ENCODE results near the gene SCGB1C2.

SCGB1C2 gene

DNA sequence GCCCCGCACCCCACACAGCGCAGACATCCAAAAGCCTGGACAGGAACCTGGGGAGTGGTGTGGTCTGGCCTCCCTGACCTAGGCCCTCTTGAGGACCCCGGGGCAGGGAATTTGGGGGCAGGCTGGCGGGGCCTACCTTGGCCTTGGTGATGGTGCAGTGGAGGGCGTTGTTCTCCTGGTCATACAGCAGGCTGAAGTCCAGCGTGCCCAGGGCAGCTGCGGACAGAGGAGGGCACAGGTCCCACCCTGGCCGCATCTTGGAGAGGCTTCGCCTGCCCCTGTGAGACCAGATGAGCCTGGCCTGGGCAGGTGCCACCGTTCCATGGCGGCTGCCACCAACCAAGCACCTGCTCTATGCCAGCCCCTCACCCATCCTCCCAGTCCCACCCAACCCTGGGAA is 35.0 kb downstream of the SCGB1C2 start:
- no peak for DNase-seq (ENCODE audit: low spot score)

DNA sequence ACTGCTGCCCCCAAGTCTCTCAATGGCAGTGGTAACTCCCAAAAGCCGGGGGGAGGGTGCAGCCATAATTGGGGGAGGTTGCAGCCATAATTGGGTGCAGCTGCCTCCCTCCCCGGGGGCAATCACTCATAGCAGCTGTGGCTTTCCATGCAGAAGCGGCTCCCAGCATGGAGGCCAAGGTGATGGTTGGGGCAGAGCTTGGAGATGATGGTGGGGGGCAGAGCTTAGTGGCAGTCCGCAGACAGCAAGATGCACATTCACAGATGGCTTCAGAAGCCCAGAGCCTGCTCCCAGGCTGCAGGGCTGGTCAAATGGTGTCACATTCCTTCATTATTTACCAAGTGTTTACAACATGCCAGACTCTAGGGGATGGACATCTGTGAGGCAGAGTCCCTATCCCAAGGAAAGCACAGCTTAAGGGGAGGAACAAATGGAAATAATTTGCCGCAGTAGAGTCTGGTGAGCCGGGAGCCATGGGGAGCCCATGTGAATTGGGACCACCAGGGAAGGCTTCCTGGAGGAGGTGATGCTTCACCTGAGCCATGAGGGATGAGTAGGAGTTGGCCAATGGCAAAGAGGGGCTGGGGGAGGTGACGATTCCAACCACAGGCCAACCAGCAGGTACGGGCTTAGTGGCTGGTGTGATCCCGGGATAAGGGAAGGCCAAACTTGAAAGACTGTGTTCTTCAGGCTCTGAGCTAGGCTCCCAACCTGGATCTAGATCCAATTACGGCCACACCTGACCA is 36.0 kb downstream of the SCGB1C2 start:
- no peak for DNase-seq (ENCODE audit: low spot score)

DNA sequence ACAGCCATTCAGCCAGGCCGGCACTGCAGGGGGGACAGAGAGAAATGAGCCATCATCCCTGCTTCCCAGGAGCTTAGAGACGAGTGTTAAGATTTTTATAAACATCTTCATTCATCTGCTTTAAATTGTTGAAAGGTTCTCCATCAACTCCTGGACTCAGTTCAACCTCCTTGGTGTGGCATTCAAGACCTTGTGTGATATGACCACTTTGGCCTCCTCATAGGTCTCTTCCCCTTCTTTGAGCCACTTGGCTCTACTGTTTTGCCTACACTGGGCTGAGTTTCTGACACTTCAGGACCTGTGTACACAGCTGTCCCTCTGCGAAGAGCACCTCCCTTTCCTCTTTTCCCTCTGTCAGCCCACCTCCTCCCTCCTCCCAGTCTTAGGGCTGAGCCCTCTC is 39.8 kb downstream of the SCGB1C2 start:
- no peak for DNase-seq (ENCODE audit: low spot score)

DNA sequence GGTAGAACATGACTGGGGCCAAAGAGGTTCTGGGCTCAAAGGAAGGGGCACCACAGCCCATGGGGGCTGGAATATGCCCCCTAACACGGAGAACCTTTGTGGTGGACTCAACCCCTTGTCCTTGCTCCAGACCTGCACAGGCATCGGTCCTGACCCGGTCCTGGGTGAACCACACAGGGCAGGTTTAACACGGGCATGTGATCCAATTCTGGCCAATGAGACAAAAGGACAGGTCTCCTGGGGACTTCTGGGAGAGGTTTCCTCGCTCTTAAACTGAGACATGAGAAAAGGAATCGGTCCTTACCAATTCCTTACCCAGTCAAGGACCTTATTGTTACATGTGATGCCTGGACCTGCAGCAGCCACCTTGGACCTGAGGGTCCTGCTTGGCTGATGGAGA is 40.4 kb downstream of the SCGB1C2 start:
- no peak for DNase-seq (ENCODE audit: low spot score)

DNA sequence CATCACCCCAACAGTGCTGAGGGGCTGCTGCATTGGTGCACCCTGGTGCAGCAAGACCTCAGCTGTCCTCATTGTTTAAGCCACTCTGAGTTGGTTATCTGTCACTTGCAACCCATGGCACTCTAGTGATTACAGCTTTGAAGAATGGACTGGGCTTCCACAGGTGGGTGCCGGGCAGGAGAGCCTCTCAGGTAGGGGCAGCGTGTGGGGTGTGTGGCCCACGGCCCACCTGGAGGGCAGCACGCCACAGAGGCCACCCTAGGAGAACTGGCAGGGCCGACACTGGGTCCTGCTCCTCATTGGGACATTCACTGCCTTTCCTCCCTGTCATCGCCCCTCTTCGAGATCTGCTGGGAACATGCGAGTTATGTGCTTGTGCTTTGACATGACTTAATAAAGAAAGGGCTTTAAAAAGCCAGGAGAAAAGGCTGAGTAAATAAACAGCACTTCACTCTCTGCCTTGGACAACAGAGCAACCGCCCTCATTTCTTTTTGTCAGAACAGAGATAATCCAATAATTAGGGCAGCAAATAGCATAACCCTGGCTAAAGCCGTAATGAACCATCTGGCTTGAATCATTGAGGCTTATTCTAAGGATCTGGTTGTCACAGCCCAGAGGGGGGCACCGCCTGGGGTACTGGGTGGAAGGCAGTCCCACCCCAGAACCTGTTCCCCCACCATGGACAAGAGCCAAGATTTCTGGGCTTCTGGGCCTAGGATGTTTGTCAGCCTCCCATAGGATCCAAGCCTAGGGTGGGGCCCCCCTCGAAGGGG is 41.1 kb downstream of the SCGB1C2 start:
- no peak for DNase-seq (ENCODE audit: low spot score)

DNA sequence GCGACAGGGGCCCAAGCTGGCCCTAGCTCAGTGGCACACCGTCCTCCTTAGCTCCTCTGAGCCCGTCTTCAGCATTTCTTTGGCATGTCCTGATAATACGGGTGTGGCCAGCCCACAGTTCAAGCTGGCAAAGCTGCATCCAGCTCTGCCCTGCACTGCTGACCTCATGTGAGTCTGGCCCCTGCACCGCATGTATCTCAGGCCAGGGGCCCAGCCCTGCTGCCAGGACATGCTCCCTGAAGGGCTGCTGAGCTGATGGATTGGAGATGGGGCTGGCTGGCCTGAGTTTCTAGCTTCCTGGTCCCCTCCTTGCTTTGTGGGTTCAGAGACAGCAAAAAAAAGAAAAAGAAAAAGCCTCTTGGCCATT is 41.7 kb downstream of the SCGB1C2 start:
- no peak for DNase-seq (ENCODE audit: low spot score)

DNA sequence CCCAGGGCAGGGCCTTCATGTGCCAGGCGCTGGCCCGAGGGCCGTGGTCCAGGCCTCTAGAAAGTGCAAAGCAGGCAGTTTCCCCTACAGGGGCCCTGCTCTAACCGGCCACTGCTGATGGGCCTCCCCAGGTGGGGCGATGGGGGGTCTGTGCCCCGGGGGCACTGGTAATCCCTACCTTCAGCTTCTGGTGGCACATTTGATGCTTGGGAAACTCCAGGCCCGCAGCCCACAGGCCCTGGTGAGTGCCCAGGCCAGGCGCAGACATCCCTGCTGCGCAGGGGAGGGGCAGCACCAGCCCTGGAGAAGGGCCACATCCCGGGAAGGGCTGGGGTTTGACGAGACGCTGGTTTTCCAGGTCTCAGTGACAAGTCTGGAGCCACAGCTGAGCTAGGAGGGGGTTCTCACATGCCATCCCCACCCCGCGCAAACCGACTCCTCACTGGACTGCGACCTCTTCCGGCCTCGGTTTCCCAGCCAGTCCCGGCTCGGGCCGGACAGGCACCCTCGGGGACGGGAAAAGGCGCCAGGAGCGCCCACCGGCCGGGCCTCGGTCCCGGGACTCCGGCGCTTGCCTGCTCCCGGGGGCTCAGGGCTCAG is 42.5 kb downstream of the SCGB1C2 start:
- no peak for DNase-seq (ENCODE audit: low spot score)

DNA sequence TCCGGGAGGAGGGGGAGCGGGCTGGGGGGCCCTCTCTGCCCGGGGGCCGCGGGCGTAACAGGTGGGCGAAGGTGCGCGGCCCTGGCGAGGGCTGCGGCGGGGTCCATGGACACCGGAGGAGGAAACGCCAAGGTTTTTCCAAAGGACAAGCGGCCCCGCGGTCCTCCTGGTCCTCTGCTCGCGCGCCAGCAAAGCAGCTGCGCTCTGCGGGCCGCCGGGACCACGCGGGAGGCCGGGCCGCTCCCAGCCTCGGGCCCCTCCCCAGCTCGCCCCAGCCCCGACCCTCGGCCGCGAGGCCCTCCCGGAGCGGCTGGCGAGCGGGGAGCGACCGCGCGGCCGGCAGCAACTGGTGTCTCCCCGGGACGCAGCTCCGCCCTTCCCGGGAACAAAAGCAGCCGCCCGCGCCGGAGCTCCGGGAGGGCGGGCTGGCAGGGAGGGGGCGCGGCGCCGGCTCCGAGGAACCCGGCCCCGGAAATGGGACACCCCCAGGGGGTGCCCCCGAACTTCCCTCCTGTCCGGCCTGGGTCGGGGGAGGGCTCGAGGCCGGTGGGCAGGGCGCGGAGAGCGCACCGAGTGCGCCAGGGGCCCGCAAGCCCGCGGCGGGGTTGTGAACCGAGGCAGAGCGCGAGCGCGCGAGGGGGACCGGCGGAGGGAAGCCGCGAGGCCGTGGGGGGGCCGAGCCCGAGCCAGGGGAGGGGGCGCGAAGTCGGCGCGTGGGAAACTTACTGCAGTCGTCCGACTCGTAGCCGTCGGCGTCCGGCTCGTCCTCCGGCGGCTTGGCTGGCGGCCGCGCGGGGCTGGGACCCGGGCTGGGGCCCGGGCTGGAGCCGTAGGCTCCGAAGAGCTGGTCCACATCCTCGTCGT is 43.2 kb downstream of the SCGB1C2 start:
- no peak for DNase-seq (ENCODE audit: low spot score)

DNA sequence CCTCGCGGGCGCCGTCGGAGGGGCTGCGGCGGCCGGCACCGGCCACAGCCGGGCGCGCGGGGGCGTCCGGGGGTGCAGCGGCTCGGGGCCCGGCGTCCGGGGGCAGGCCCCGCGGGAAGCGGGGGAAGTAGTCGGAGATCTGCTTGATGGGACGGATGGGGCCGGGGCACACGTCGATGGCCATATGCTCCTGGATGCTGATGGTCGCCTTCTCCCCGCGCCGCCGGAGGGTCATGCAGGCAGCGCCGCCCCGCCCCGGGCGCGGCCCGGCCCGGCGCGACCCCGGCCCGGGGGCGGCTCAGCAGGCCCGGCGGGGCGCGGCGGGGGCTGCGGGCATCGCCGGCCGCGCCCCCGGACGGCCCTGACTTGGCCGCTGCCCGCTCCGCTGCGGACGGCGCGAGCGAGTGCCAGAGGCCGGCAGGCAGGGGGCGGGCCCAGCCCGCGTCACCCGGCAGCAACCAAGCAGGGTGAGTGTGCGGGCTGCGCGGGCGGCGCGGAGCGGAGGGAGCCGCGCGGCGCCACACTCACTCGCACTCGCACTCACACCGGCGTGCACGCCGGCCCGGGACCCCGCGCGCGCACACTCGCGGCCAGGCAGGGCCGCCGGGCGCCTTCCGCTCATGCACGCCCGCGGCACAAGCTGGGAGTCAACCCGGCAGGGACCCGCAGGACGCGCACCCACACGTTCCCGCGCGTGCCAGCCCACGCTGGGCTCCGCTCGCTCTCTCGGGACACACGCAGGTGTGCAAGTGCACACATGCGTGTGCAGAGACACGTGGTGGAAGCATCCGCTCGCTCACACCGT is 44.1 kb downstream of the SCGB1C2 start, which contains the start of gene DOC2B:
Gene DOC2B (minus strand): TSS at position 406 of the 805 bp plus-strand sequence. CDS start 171 bp downstream, at position 235.
- DNase-seq (ENCODE audit: low spot score) = no peak

DNA sequence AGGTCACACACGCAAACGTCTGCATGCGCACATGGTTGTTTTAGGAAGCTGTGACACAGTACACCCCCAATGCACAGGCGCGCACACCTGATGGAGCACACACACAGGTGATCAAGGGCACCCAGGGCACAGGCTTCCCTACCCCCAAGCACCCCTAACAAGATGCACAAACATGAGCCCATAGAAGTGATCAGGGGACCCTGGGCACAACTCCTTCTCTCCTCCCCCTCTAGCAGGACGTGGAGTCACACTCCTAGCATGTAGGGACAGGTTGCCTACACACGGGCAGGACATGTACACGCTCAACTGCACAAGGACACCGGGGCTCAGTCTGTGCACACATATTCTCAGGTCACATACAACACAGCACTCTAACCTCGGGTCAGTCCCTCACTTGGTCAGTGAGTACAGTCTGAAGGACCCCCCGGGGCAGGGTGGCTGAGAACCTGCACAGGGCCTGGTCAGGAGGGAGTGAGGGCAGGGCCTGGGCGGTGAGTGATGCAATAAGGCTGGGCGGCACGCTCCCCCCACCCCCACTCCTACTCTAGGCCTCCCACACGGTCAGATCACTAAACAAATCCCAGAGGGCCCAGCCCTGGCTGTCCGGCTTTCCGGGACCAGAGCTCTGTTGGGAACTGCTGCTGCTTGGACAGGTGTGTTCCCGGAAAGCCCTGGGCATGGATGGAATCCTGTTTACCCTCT is 44.8 kb downstream of the SCGB1C2 start:
- no peak for DNase-seq (ENCODE audit: low spot score)

DNA sequence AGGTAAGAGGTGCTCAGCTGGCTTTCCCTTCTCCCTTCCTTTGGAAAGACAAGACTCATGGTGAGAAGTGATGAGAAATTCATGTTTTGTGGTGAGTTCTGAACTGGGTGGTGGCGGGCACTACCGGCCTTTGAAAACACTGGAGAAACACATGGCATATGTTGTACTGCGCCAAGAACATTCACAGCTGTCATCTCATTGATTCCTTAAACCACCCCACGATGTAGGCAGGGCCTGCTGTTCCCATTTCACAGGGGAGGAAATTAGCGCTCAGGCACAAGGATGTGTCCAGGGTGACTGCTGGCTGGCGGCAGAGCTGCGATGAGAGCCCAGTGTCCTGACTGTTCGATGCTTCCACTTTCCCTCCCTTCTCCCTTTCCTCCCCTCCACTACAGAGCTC is 45.7 kb downstream of the SCGB1C2 start:
- no peak for DNase-seq (ENCODE audit: low spot score)

DNA sequence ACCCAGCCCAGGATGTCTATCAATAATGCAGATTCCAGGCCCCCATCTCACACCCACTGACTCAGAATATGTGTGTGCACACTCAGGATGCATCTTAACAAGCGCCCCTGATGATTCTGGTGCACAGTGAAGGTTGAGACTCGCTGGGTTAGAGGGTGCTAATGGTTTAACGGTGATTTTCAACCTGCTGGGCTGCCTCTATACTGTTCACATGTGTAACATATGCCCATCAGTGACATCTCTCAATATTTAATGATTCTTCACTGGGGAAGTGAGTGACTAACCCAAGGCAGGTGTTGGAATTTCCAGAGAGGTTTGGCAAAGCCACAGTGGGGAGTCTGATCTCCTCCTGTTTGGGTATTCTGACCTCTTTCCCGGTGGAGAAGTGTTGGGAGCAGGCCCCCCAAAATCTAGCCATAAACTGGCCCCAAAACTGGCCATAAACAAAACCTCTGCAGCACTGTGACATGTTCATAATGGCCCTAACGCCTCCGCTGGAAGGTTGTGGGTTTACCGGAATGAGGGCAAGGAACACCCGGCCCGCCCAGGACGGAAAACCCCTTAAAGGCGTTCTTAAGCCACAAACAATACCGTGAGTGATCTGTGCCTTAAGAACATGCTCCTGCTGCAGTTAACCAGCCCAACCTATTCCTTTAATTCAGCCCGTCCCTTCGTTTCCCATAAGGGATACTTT is 48.2 kb downstream of the SCGB1C2 start:
- DNase-seq (ENCODE audit: low spot score) = no peak

DNA sequence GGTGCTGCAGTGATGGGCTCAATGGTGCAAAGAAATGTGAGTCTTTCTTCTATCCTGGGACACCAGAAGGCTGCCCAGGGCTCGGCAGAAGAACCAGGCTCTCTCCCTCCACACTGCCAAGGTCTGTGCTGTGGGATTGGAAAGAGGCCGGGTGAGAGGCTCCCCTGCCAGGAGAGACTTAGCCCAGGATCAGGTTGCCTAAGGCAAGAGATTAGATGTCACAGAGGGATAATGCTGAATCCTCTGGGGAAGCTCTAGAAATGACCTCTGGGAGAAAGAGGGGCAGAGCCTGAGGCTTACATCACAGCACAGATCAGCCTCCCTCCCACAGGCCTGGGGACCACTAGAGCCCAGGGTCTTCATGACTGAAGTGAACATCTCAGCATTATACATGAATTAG is 49.8 kb downstream of the SCGB1C2 start:
- DNase-seq (ENCODE audit: low spot score) = no peak
